K562 (cell line): ENCODE data around the gene XRRA1.

Experiments
- EHMT2 ChIP-seq: fragments of 450-650 bp; IDR thresholded peaks from 2 replicates; pipeline ENCODE4 v1.6.1; 2018; ENCODE audit warnings: antibody characterized with exemption
- JUND ChIP-seq, 2 experiments: IDR thresholded peaks; 2 replicates in 1 of 2; 3 replicates in 1 of 2; pipeline ENCODE4 v1.6.1; 2011; ENCODE audit warnings: borderline replicate concordance in 2 of 2, low read depth in 2 of 2, low read length in 2 of 2, improper control_type of control experiment in 1 of 2, missing biosample characterization in 1 of 2, missing genetic modification characterization in 1 of 2, missing genetic modification reagents in 1 of 2
- LEF1 ChIP-seq: fragments of 450-650 bp; IDR thresholded peaks from 2 replicates; pipeline ENCODE4 v1.6.1; 2016; ENCODE audit warnings: mild to moderate bottlenecking
- PHF20 ChIP-seq: fragments of 450-650 bp; IDR thresholded peaks from 2 replicates; pipeline ENCODE4 v1.6.1; 2018; ENCODE audit not compliant: partially characterized antibody
- PPARD ChIP-seq: fragments of 250-450 bp; sonication (Bioruptor Pico); IDR thresholded peaks from 2 replicates; pipeline ENCODE4 v1.8.0; 2022; ENCODE audit warnings: inconsistent platforms, mild to moderate bottlenecking, moderate library complexity
- SMARCA4 ChIP-seq: fragments of 450-650 bp; IDR thresholded peaks from 2 replicates; pipeline ENCODE4 v1.6.1; 2016
- XRCC3 ChIP-seq: fragments of 450-650 bp; IDR thresholded peaks from 2 replicates; pipeline ENCODE4 v1.6.1; 2017; ENCODE audit warnings: mild to moderate bottlenecking, moderate library complexity
- ZNF644 ChIP-seq: fragments of 200-800 bp; sonication (Bioruptor generic); IDR thresholded peaks from 2 replicates; pipeline ENCODE4 v1.6.1; 2016; ENCODE audit warnings: low read depth, missing genetic modification characterization, missing compliant biosample characterization
- TF ChIP-seq, protein P1 (sequence below): sonication (generic); formaldehyde crosslinking; IDR thresholded peaks from 2 replicates; pipeline ENCODE4 v1.8.1; 2022; ENCODE audit warnings: missing genetic modification reagents
- TF ChIP-seq, protein P2 (sequence below), 3 experiments: IDR thresholded peaks in 2 of 3; conservative IDR thresholded peaks in 1 of 3; 2 replicates each; pipeline ENCODE4 v1.5.1; 2011 to 2012; ENCODE audit warnings: low read length in 3 of 3, mild to moderate bottlenecking in 3 of 3, control low read depth in 2 of 3, improper control_type of control experiment in 1 of 3, inconsistent platforms in 1 of 3, low read depth in 1 of 3, mixed read lengths in 1 of 3, moderate library complexity in 1 of 3; ENCODE audit not compliant: insufficient read depth in 2 of 3
- TF ChIP-seq, protein P3 (sequence below): sonication (generic); formaldehyde crosslinking; IDR thresholded peaks from 2 replicates; pipeline ENCODE4 v1.8.1; 2023; ENCODE audit warnings: mild to moderate bottlenecking, missing genetic modification reagents

DNA sequence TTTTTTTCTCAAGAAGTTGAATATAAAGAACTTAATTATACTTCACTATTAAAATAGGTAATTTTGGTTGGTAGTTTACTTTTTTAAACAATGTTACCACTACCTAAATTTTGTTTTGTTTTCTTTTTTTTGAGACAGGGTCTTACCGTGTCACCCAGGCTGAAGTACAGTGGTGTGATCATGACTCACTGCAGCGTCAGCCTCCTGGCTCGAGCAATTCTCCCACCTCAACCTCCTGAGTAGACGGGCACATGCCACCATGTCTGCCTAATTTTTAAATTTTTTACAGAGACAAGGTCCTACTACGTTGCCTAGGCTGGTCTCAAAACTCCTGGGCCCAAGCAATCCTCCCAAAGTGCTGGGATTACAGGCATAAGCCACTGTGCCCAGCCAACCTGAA, 17.8 kb upstream of the XRRA1 start:
- TF ChIP-seq JUND (IDR thresholded peaks at IDR 0.05; ENCODE audit: borderline replicate concordance, low read depth, low read length), result no peak
- no peak for TF ChIP-seq JUND (tag; IDR thresholded peaks at IDR 0.05; ENCODE audit: borderline replicate concordance, low read depth, low read length)
- no peak for TF ChIP-seq PPARD (CRISPR knock-in tag)
- no peak for TF ChIP-seq EHMT2
- TF ChIP-seq, protein P1, sequence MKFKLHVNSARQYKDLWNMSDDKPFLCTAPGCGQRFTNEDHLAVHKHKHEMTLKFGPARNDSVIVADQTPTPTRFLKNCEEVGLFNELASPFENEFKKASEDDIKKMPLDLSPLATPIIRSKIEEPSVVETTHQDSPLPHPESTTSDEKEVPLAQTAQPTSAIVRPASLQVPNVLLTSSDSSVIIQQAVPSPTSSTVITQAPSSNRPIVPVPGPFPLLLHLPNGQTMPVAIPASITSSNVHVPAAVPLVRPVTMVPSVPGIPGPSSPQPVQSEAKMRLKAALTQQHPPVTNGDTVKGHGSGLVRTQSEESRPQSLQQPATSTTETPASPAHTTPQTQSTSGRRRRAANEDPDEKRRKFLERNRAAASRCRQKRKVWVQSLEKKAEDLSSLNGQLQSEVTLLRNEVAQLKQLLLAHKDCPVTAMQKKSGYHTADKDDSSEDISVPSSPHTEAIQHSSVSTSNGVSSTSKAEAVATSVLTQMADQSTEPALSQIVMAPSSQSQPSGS (CRISPR knock-in tag), result no peak
- no peak for TF ChIP-seq PHF20
- TF ChIP-seq, protein P2, sequence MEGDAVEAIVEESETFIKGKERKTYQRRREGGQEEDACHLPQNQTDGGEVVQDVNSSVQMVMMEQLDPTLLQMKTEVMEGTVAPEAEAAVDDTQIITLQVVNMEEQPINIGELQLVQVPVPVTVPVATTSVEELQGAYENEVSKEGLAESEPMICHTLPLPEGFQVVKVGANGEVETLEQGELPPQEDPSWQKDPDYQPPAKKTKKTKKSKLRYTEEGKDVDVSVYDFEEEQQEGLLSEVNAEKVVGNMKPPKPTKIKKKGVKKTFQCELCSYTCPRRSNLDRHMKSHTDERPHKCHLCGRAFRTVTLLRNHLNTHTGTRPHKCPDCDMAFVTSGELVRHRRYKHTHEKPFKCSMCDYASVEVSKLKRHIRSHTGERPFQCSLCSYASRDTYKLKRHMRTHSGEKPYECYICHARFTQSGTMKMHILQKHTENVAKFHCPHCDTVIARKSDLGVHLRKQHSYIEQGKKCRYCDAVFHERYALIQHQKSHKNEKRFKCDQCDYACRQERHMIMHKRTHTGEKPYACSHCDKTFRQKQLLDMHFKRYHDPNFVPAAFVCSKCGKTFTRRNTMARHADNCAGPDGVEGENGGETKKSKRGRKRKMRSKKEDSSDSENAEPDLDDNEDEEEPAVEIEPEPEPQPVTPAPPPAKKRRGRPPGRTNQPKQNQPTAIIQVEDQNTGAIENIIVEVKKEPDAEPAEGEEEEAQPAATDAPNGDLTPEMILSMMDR (IDR thresholded peaks at IDR 0.05 in 2 of 3, conservative IDR thresholded peaks at IDR 0.05 in 1 of 3; ENCODE audit: insufficient read depth in 2 of 3, low read depth in 1 of 3, low read length in 3 of 3), result no peak
- no peak for TF ChIP-seq LEF1
- TF ChIP-seq SMARCA4, result no peak
- TF ChIP-seq XRCC3, result no peak
- TF ChIP-seq, protein P3, sequence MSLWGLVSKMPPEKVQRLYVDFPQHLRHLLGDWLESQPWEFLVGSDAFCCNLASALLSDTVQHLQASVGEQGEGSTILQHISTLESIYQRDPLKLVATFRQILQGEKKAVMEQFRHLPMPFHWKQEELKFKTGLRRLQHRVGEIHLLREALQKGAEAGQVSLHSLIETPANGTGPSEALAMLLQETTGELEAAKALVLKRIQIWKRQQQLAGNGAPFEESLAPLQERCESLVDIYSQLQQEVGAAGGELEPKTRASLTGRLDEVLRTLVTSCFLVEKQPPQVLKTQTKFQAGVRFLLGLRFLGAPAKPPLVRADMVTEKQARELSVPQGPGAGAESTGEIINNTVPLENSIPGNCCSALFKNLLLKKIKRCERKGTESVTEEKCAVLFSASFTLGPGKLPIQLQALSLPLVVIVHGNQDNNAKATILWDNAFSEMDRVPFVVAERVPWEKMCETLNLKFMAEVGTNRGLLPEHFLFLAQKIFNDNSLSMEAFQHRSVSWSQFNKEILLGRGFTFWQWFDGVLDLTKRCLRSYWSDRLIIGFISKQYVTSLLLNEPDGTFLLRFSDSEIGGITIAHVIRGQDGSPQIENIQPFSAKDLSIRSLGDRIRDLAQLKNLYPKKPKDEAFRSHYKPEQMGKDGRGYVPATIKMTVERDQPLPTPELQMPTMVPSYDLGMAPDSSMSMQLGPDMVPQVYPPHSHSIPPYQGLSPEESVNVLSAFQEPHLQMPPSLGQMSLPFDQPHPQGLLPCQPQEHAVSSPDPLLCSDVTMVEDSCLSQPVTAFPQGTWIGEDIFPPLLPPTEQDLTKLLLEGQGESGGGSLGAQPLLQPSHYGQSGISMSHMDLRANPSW (CRISPR knock-in tag), result no peak
- TF ChIP-seq ZNF644 (tag), result no peak
